A673 (cell line): ENCODE results near the gene ITPR2. TPM values are rescaled to one million over a fixed set of nuclear protein-coding genes. Genes with fewer than 3 reads are reported as not detected.

Experiments
- BruUV-seq: library from RNA; stranded (reverse); fragments of 400-500 nt; replicated peaks from 2 replicates; lab custom pipeline; 2021; lab: Mats Ljungman, UMichigan
- CTCF ChIA-PET: fragments of 300-600 bp; sonication (Branson Sonifier 250); formaldehyde crosslinking; loops from one replicate; lab custom pipeline; 2022; ENCODE audit warnings: antibody characterized with exemption; lab: Charles Lee
- POLR2A ChIA-PET: fragments of 300-600 bp; sonication (Branson Sonifier 250); formaldehyde crosslinking; loops from one replicate; lab custom pipeline; 2022; ENCODE audit warnings: antibody characterized with exemption; ENCODE audit not compliant: low non-redundant PET; lab: Charles Lee
- DNase-seq: peaks from one replicate; pipeline ENCODE4 v3.0.0-alpha.2; 2015; ENCODE audit warnings: low spot score
- H3K27ac ChIP-seq: fragments of 200-600 bp; sonication (generic); 2 replicates; pipeline ENCODE4 v1.5.1; 2016; ENCODE audit warnings: mixed run types, low read depth, mild to moderate bottlenecking, mixed read lengths, antibody characterized with exemption, low read length; ENCODE audit not compliant: poor library complexity, severe bottlenecking
- H3K27me3 ChIP-seq: fragments of 200-600 bp; sonication (generic); replicated peaks from 2 replicates; pipeline ENCODE4 v1.6.1; 2017; ENCODE audit warnings: mixed run types, low read depth, mild to moderate bottlenecking, mixed read lengths, antibody characterized with exemption, low read length; ENCODE audit not compliant: insufficient read depth, poor library complexity
- H3K36me3 ChIP-seq: fragments of 200-600 bp; sonication (generic); 2 replicates; pipeline ENCODE4 v1.6.1; 2016; ENCODE audit warnings: mixed run types, mild to moderate bottlenecking, mixed read lengths, antibody characterized with exemption, low read length; ENCODE audit not compliant: insufficient read depth, poor library complexity, severe bottlenecking
- H3K4me1 ChIP-seq: fragments of 200-600 bp; sonication (generic); 2 replicates; pipeline ENCODE4 v1.6.1; 2017; ENCODE audit warnings: mixed run types, mild to moderate bottlenecking, mixed read lengths, antibody characterized with exemption, low read length; ENCODE audit not compliant: insufficient read depth, poor library complexity, severe bottlenecking
- H3K4me3 ChIP-seq: fragments of 200-600 bp; sonication (generic); 2 replicates; pipeline ENCODE4 v1.5.1; 2016; ENCODE audit warnings: low read depth, mixed run types, mild to moderate bottlenecking, mixed read lengths, low read length; ENCODE audit not compliant: poor library complexity, severe bottlenecking
- H3K9me3 ChIP-seq: fragments of 200-600 bp; sonication (generic); 2 replicates; pipeline ENCODE4 v1.6.1; 2016; ENCODE audit warnings: mixed run types, low read depth, mild to moderate bottlenecking, mixed read lengths, antibody characterized with exemption, low read length; ENCODE audit not compliant: poor library complexity, severe bottlenecking
- EZH2 ChIP-seq: fragments of 200-600 bp; sonication (generic); IDR thresholded peaks from 2 replicates; pipeline ENCODE4 v1.6.1; 2017; ENCODE audit warnings: borderline replicate concordance, low read depth, mild to moderate bottlenecking, mixed read lengths, antibody characterized with exemption, low read length; ENCODE audit not compliant: poor library complexity, severe bottlenecking
- intact Hi-C: fragments of 100-400 bp; cut with micrococcal nuclease; formaldehyde crosslinking; loops from one replicate; pipeline ENCODE4 v1.10.0; 2022; ENCODE audit not compliant: unreplicated experiment
- total RNA-seq: library from RNA; stranded (reverse); gene quantifications from 2 replicates; pipeline ENCODE4 v1.2.3, GENCODE V29; 2021
- TF ChIP-seq, protein P1 (sequence below): fragments of 300-800, 200-600 bp; sonication (generic); conservative IDR thresholded peaks from 2 replicates; pipeline ENCODE4 v1.5.1; 2017; ENCODE audit warnings: low read depth, mild to moderate bottlenecking, antibody characterized with exemption, low read length, moderate library complexity, mixed read lengths

Gene ITPR2
- total RNA-seq, 1 experiment from 2014 or later: 22.6 TPM

DNA sequence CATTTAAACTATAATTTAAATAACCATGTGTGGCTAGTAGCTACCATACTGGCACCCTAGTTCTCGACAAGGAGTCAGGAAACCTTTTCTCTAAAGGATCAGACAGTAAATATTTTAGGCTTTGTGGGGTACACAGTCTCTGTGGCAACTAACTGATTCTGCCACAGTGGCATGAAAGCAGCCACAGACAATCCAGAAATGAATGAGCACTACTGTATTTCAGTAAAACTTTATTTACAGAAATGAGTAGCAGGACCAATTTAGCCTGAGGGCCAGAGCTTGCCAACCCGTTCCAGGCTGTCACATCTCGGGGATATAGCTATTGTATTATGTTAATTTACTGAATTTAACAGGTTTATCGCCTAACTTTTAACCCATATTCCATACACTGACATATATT lies 278.7 kb downstream of the ITPR2 start:
- CTCF ChIA-PET: no interaction called here
- TF ChIP-seq EZH2: no peak
- TF ChIP-seq, protein P1, sequence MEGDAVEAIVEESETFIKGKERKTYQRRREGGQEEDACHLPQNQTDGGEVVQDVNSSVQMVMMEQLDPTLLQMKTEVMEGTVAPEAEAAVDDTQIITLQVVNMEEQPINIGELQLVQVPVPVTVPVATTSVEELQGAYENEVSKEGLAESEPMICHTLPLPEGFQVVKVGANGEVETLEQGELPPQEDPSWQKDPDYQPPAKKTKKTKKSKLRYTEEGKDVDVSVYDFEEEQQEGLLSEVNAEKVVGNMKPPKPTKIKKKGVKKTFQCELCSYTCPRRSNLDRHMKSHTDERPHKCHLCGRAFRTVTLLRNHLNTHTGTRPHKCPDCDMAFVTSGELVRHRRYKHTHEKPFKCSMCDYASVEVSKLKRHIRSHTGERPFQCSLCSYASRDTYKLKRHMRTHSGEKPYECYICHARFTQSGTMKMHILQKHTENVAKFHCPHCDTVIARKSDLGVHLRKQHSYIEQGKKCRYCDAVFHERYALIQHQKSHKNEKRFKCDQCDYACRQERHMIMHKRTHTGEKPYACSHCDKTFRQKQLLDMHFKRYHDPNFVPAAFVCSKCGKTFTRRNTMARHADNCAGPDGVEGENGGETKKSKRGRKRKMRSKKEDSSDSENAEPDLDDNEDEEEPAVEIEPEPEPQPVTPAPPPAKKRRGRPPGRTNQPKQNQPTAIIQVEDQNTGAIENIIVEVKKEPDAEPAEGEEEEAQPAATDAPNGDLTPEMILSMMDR: no peak
- intact Hi-C loops: no loop called here

DNA sequence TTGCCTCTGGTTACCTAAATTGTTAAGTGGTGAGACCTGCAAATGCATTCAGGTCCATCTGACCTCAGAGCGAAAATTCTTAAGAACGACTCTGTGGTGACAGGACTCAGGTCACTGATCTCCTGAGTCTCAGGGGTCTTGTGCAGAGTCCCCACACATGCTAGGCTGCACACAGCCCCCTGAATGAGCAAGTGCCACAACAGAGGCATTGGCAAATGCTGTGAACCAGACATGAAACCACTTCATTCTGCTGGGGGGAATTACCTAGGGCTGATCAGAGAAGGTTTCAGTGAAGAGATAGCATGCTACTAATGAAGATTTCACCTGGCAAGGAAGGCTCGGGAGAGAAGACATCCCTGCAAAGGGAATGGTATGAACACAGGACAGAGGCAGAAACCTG lies 281.6 kb downstream of the ITPR2 start:
- TF ChIP-seq, protein P1: no peak
- no peak for TF ChIP-seq EZH2
- Histone ChIP-seq H3K4me3 (no peak overlapping the region), H3K27me3 (no peaks in the 10 kb centered on the region), H3K27ac (no peak overlapping the region), H3K4me1 (no peaks in the 10 kb centered on the region), H3K36me3 (no peaks in the 10 kb centered on the region), H3K9me3 (no peaks in the 10 kb centered on the region)
- intact Hi-C loops: no loop called here
- ChIA-PET CTCF (no interaction called here), POLR2A (no interaction called here)
- DNase-seq: no peak
- no TSS peak for BruUV-seq

More for the DNA sequence above, 278.7 kb downstream of the ITPR2 start:
- Histone ChIP-seq H3K36me3 (no peaks in the 10 kb centered on the region), H3K27me3 (no peaks in the 10 kb centered on the region), H3K4me1 (no peaks in the 10 kb centered on the region), H3K27ac (no peak overlapping the region), H3K9me3 (no peaks in the 10 kb centered on the region), H3K4me3 (no peak overlapping the region)
- no peak for DNase-seq
- POLR2A ChIA-PET: interaction anchor here (0.7 kb wide), 1 partner anchor 43 kb away, joined by 3 read pairs; no protein-coding TSS in a partner anchor
- no TSS peak for BruUV-seq

DNA sequence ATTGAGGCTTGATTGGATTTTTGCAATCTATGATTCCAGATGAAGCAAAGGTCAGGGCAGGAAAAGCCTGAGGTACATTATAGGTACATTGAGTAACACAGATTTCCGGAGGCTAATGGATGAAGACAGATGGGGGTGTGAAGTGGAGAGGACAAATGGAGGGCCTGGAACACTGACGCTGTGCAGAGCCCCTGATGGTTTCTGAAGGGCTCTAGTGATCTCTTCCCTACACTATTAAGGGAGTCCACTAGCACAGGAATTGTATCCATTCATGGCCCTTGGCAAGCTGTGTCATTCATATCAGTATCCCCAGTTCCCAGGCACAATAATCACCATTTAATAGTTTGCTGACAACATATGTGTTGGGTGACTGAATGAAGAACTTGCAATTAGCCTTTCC lies 284.8 kb downstream of the ITPR2 start:
- ChIA-PET POLR2A (no interaction called here), CTCF (no interaction called here)
- Histone ChIP-seq H3K27me3 (no peaks in the 10 kb centered on the region), H3K9me3 (no peaks in the 10 kb centered on the region), H3K4me3 (no peak overlapping the region), H3K36me3 (no peaks in the 10 kb centered on the region), H3K27ac (no peak overlapping the region), H3K4me1 (no peaks in the 10 kb centered on the region)
- no peak for TF ChIP-seq EZH2
- TF ChIP-seq, protein P1: no peak
- no peak for DNase-seq
- no TSS peak for BruUV-seq
- intact Hi-C loops: no loop called here
